Lower leg skin (tissue), 4 donors: ENCODE data around the gene SPON1. TPM values are rescaled to one million over a fixed set of nuclear protein-coding genes. Genes with fewer than 3 reads are reported as not detected.

ENCODE experiments used
- DNase-seq, 2 donors: peaks; one replicate each; pipeline ENCODE4 v3.0.0-alpha.2; 2019; ENCODE audit warnings: low spot score in 2 of 2
- H3K4me3 ChIP-seq: fragments of 200-600 bp; sonication (generic); 2 replicates; pipeline ENCODE4 v1.5.1; 2017; ENCODE audit warnings: mild to moderate bottlenecking, low read depth; ENCODE audit not compliant: poor library complexity, severe bottlenecking
- CTCF ChIP-seq, 3 donors: fragments of 450-650 bp; IDR thresholded peaks; one replicate each; pipeline ENCODE4 v1.5.1; 2016; ENCODE audit warnings: antibody characterized with exemption in 3 of 3, mild to moderate bottlenecking in 3 of 3, moderate library complexity in 2 of 3
- POLR2A ChIP-seq, 2 donors: fragments of 450-650 bp; IDR thresholded peaks; one replicate each; pipeline ENCODE4 v1.6.1; 2016 to 2017; ENCODE audit warnings: antibody characterized with exemption in 2 of 2, mild to moderate bottlenecking in 1 of 2, moderate library complexity in 1 of 2
- WGBS, 2 donors: methylation state at CpG; one replicate each; pipeline ENCODE4 v1.1.5; 2018; 5-methylcytosine and 5-hydroxymethylcytosine counted together
- intact Hi-C: fragments of 100-400 bp; cut with DNase I; formaldehyde crosslinking; loops from one replicate; pipeline ENCODE4 v1.15.0; 2023; ENCODE audit warnings: low total_unique reads
- total RNA-seq, 4 donors: library from RNA; depleted of rRNA; stranded (reverse); fragments of >200 nt; gene quantifications; one replicate each; pipeline ENCODE4 v1.1.0, GENCODE V29; 2016

The SPON1 gene
- total RNA-seq, 4 donors from 2014 or later: 3.8 to 12.3 (median 5.1) TPM

- H3K4me3 ChIP-seq: no peak overlapping the region
- TF ChIP-seq CTCF (IDR thresholded peaks at IDR 0.05) (no peak), POLR2A (IDR thresholded peaks at IDR 0.05) (no peak)
- intact Hi-C loops: no loop called here
- DNase-seq: no peak
- WGBS, 2 donors: 96 to 98% methylated on average over 7 of the region's 7 CpGs
Observed at GRCh38 chr11:14305649-14306048, 343.1 kb downstream of the SPON1 start.

- H3K4me3 ChIP-seq: no peak overlapping the region
- no peak for TF ChIP-seq CTCF (IDR thresholded peaks at IDR 0.05)
- TF ChIP-seq POLR2A (IDR thresholded peaks at IDR 0.05): no peak
- 100% methylated on average over 1 of the region's 1 CpG for WGBS, 2 donors
- intact Hi-C loops: no loop called here
- DNase-seq: no peak
Observed at GRCh38 chr11:14306481-14306880, 344.0 kb downstream of the SPON1 start.

GRCh38 chr11:14308114-14308896 is 345.8 kb downstream of the SPON1 start:
- no peak for DNase-seq
- no peak overlapping the region for H3K4me3 ChIP-seq
- intact Hi-C loops: no loop called here
- 31% methylated on average over 5 of the region's 5 CpGs for WGBS, 2 donors
- no peak for TF ChIP-seq POLR2A (IDR thresholded peaks at IDR 0.05)

- TF ChIP-seq CTCF (IDR thresholded peaks at IDR 0.05): no peak
- no peak for TF ChIP-seq POLR2A (IDR thresholded peaks at IDR 0.05)
- no peak overlapping the region for H3K4me3 ChIP-seq
- intact Hi-C loops: no loop called here
- 92 to 97% methylated on average over 1 of the region's 1 CpG for WGBS, 2 donors
- no peak for DNase-seq
Observed at GRCh38 chr11:14308897-14309387, 346.4 kb downstream of the SPON1 start.

GRCh38 chr11:14309425-14310192 is 347.1 kb downstream of the SPON1 start:
- no peak for TF ChIP-seq CTCF (IDR thresholded peaks at IDR 0.05)
- no peak for TF ChIP-seq POLR2A (IDR thresholded peaks at IDR 0.05)
- no peak overlapping the region for H3K4me3 ChIP-seq
- intact Hi-C loops: no loop called here
- DNase-seq: no peak
- WGBS, 2 donors: 74 to 79% methylated on average over 4 of the region's 4 CpGs

- WGBS, 2 donors: 48 to 56% methylated on average over 1 of the region's 1 CpG
- H3K4me3 ChIP-seq: no peak overlapping the region
- TF ChIP-seq CTCF (IDR thresholded peaks at IDR 0.05) (no peak), POLR2A (IDR thresholded peaks at IDR 0.05) (no peak)
- DNase-seq: no peak
- intact Hi-C loops: no loop called here
Observed at GRCh38 chr11:14310679-14311078, 348.2 kb downstream of the SPON1 start.
